ENCODE data around the gene RTEL1. TPM values are rescaled to one million over a fixed set of nuclear protein-coding genes. Genes with fewer than 3 reads are reported as not detected.
A peak's percentile ranks its signal among the peaks of the same experiment; 100 is the strongest.

RTEL1 gene
- total and polyA plus RNA-seq, 9 of the 15 experiments (the other 6 are each of a cell fraction or from before 2014, with no cell fraction given) = 0.36 to 61.0 (median 17.9) TPM

DNA sequence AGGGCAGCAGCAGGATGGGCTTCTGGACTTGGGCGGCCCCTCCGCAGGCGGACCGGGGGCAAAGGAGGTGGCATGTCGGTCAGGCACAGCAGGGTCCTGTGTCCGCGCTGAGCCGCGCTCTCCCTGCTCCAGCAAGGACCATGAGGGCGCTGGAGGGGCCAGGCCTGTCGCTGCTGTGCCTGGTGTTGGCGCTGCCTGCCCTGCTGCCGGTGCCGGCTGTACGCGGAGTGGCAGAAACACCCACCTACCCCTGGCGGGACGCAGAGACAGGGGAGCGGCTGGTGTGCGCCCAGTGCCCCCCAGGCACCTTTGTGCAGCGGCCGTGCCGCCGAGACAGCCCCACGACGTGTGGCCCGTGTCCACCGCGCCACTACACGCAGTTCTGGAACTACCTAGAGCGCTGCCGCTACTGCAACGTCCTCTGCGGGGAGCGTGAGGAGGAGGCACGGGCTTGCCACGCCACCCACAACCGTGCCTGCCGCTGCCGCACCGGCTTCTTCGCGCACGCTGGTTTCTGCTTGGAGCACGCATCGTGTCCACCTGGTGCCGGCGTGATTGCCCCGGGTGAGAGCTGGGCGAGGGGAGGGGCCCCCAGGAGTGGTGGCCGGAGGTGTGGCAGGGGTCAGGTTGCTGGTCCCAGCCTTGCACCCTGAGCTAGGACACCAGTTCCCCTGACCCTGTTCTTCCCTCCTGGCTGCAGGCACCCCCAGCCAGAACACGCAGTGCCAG, 38.7 kb downstream of the RTEL1 start, which contains the start of gene TNFRSF6B (continued):
- TF ChIP-seq, protein P1, sequence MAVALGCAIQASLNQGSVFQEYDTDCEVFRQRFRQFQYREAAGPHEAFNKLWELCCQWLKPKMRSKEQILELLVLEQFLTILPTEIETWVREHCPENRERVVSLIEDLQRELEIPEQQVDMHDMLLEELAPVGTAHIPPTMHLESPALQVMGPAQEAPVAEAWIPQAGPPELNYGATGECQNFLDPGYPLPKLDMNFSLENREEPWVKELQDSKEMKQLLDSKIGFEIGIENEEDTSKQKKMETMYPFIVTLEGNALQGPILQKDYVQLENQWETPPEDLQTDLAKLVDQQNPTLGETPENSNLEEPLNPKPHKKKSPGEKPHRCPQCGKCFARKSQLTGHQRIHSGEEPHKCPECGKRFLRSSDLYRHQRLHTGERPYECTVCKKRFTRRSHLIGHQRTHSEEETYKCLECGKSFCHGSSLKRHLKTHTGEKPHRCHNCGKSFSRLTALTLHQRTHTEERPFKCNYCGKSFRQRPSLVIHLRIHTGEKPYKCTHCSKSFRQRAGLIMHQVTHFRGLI (CRISPR knock-in tag; IDR thresholded peaks at IDR 0.05) = no peak
- TF ChIP-seq RBFOX2 (IDR thresholded peaks at IDR 0.05; ENCODE audit: low read depth, low read length) (peak; percentile 42), RBM39 (optimal IDR thresholded peaks at IDR 0.05; ENCODE audit: low read depth, low read length) (peak; percentile 66), HNRNPH1 (optimal IDR thresholded peaks at IDR 0.05; ENCODE audit: low read depth, low read length) (peak; percentile 70), SUPT5H (IDR thresholded peaks at IDR 0.05) (0 out of 2 replicates have a peak, but pooled peaks have one; percentile 47), RBM14 (IDR thresholded peaks at IDR 0.05; ENCODE audit: borderline replicate concordance, insufficient read depth, low read depth, low read length) (0 out of 2 replicates have a peak, but pooled peaks have one; percentile 24), SLC30A9 (CRISPR knock-in tag; IDR thresholded peaks at IDR 0.05) (no peak), POLR2G (IDR thresholded peaks at IDR 0.05; ENCODE audit: low read depth, low read length) (peak; percentile 81), HNRNPK (IDR thresholded peaks at IDR 0.05; ENCODE audit: low read depth, low read length, poor library complexity, severe bottlenecking) (peak; percentile 34), TOE1 (IDR thresholded peaks at IDR 0.05; ENCODE audit: borderline replicate concordance) (no peak), TOE1 (CRISPR knock-in tag; IDR thresholded peaks at IDR 0.05; ENCODE audit: borderline replicate concordance, low read depth) (no peak), SIN3B (IDR thresholded peaks at IDR 0.05; ENCODE audit: low read depth) (no peak), FIP1L1 (IDR thresholded peaks at IDR 0.05; ENCODE audit: low read depth, low read length, poor library complexity, severe bottlenecking) (peak; percentile 66), U2AF1 (optimal IDR thresholded peaks at IDR 0.05; ENCODE audit: low read depth, low read length) (peak; percentile 67), ZNF644 (tag; IDR thresholded peaks at IDR 0.05; ENCODE audit: low read depth) (no peak), POLR2A (conservative IDR thresholded peaks at IDR 0.05) (peak; percentile 49), SNRNP70 (optimal IDR thresholded peaks at IDR 0.05; ENCODE audit: low read depth, low read length) (peak; percentile 25), RNF2 (IDR thresholded peaks at IDR 0.05) (no peak), ZBTB33 (CRISPR knock-in tag; IDR thresholded peaks at IDR 0.05) (peak; percentile 96), LCOR (CRISPR knock-in tag; IDR thresholded peaks at IDR 0.05) (0 out of 2 replicates have a peak, but pooled peaks have one; percentile 31)
- TF ChIP-seq, protein P2, sequence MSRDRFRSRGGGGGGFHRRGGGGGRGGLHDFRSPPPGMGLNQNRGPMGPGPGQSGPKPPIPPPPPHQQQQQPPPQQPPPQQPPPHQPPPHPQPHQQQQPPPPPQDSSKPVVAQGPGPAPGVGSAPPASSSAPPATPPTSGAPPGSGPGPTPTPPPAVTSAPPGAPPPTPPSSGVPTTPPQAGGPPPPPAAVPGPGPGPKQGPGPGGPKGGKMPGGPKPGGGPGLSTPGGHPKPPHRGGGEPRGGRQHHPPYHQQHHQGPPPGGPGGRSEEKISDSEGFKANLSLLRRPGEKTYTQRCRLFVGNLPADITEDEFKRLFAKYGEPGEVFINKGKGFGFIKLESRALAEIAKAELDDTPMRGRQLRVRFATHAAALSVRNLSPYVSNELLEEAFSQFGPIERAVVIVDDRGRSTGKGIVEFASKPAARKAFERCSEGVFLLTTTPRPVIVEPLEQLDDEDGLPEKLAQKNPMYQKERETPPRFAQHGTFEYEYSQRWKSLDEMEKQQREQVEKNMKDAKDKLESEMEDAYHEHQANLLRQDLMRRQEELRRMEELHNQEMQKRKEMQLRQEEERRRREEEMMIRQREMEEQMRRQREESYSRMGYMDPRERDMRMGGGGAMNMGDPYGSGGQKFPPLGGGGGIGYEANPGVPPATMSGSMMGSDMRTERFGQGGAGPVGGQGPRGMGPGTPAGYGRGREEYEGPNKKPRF (IDR thresholded peaks at IDR 0.05; ENCODE audit: low read depth, low read length) = peak; percentile 43; the same call in 1 of the 2 replicates
- TF ChIP-seq, protein P3, sequence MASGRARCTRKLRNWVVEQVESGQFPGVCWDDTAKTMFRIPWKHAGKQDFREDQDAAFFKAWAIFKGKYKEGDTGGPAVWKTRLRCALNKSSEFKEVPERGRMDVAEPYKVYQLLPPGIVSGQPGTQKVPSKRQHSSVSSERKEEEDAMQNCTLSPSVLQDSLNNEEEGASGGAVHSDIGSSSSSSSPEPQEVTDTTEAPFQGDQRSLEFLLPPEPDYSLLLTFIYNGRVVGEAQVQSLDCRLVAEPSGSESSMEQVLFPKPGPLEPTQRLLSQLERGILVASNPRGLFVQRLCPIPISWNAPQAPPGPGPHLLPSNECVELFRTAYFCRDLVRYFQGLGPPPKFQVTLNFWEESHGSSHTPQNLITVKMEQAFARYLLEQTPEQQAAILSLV (tag; IDR thresholded peaks at IDR 0.05) = no peak
